ENCODE results near the gene PALD1.

The PALD1 gene

DNA sequence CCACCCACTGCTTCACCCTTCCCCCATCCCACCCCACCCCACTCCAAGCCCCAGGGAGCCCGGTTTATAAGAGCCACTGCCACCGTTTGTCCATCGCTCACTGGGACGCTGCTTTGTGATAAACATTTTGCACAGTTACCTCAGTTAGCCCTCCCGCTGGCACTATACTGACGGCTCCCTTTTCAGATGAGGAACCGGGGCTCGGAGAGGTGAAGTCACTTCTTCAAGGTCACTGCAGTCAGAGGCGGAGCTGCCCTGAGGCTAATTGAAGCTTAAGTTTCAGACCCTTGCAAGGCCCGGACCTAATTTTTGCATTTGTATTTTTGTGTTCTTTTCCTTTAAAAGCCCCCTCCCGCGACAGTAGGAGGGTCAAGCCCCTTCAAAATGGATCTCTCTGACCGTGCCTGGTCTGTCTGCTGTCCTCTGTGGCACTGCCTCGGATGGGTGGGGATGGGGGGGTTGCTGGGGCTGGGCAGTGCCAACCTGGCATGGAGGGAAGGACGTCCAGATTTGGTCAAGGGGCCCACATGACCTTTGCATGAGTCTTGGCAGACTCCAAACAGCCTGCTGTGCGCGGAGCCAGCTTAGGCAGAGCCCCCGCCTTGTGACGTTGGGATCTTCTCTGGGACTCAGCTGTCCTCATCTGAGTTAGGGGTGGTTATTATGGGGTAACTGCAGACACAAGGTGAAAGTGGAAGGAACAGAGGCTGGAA is 19.4 kb upstream of the PALD1 start:
- TF ChIP-seq, protein P1, sequence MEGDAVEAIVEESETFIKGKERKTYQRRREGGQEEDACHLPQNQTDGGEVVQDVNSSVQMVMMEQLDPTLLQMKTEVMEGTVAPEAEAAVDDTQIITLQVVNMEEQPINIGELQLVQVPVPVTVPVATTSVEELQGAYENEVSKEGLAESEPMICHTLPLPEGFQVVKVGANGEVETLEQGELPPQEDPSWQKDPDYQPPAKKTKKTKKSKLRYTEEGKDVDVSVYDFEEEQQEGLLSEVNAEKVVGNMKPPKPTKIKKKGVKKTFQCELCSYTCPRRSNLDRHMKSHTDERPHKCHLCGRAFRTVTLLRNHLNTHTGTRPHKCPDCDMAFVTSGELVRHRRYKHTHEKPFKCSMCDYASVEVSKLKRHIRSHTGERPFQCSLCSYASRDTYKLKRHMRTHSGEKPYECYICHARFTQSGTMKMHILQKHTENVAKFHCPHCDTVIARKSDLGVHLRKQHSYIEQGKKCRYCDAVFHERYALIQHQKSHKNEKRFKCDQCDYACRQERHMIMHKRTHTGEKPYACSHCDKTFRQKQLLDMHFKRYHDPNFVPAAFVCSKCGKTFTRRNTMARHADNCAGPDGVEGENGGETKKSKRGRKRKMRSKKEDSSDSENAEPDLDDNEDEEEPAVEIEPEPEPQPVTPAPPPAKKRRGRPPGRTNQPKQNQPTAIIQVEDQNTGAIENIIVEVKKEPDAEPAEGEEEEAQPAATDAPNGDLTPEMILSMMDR (conservative IDR thresholded peaks at IDR 0.05), result no peak
- TF ChIP-seq ZFX (IDR thresholded peaks at IDR 0.05), result no peak
- no peak overlapping the region for H3K27ac ChIP-seq

DNA sequence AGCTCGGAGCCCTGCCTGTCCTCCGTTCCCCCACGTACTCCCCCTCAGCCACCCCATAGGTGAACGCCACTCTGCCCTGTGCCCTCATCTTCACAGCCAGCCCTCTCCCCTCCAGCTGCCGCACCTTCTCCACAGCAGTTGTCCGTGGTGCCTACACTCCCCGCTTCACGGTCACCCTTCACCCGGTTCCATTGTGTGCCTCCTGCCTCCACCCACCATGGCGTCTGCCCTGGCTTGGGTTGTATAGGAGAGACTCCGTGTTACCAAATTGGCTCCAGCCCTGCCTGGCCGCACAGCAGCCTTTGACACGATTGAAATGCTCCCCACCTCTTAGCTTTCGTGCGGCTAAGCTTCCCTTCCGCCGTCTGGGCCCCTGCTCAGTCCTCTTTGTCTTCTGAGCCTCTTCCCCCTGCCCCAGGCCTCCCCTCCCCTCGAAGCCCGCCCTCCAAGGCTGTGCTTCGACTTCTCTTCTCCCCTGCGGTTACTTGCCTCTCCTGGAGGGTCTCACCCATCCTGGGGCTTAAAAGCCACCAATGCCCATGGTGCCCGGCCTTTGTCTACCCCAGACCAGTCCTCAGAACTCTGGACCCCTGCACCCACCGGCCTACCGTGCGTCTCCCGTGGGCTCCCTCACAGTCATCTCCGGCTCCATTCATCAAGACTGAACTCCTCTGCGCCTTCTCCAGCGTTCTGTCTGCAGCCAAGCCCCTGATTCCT is 18.6 kb upstream of the PALD1 start:
- TF ChIP-seq ZFX (IDR thresholded peaks at IDR 0.05), result no peak
- TF ChIP-seq, protein P1 (conservative IDR thresholded peaks at IDR 0.05), result no peak

DNA sequence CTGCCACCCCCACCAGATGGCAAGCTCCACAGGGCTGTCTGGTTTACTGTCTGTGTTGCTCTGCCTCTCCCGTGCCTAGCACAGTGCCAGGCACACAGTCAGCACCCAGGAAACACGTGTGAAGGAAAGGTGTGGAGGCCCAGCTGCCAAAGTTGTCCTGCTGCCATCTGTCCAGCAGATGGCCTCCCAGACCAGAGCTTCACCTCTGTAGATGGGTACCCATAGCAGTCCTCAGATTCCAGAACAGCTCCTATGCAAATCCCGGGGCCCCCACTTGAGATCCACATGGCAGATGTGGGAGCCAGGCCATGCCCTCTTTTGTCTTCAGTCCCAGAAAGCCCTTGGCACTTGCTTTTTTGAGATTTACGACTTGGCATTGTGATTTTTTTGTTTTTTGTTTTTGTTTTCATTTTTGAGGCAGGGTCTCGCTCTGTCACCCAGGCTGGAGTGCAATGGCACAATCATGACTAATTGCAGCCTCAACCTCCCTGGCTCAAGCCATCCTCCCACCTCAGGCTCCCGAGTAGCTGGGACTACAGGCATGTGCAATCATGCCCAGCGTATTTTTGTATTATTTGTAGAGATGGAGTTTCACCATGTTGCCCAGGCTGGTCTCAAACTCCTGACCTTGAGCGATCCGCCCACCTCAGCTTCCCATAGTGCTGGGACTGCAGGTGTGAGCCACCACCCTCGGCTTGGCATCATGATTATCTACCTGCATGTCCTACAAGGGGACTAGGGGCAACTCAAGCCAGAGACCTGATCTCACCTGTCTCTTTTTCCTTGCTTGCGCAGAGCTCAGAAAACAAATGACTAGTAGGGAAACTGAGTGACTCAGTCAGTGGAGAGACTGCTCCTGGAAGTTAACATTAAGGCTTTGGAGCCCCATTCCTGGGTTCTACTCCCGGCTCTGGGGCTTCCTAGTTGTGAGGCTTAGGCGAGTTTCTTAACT is 16.9 kb upstream of the PALD1 start:
- no peak overlapping the region for H3K27ac ChIP-seq

More for the DNA sequence above, 18.6 kb upstream of the PALD1 start:
- H3K27ac ChIP-seq, result no peak overlapping the region

DNA sequence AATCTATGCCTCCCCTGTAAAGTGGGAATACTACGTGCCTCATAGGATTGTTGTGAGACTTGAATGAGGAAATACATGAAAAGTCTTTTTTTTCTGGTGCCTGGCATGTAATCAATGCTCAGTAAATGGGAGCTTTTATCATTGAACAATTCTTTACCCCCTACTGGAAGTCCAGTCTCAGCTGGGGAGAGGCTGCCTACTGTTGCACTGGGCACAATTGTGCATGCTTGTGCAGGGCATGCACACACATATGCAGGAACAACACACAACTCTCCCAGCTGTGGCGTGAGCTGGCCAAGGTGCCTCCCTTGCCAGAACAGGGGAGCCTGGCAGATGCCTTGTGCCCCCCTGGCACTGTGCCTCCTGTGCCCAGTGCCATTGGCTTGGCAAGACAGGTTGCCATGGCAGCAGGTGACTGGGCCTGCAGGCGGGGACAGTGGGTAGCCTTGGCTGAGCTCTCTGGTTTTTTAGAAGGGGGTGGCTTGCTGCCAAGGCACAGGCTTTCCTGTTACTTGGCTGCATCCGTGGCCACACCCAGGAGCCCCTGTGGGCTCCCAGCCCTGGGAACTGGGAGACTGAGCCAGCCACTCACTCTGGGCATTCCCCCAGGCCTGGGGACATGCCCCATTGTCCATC is 16.1 kb upstream of the PALD1 start:
- no peak overlapping the region for H3K27ac ChIP-seq
- TF ChIP-seq, protein P1 (conservative IDR thresholded peaks at IDR 0.05), result no peak
- no peak for TF ChIP-seq ZFX (IDR thresholded peaks at IDR 0.05)

More for the DNA sequence above, 16.9 kb upstream of the PALD1 start:
- TF ChIP-seq, protein P1 (conservative IDR thresholded peaks at IDR 0.05), result peak; percentile 91
- TF ChIP-seq ZFX (IDR thresholded peaks at IDR 0.05), result no peak

DNA sequence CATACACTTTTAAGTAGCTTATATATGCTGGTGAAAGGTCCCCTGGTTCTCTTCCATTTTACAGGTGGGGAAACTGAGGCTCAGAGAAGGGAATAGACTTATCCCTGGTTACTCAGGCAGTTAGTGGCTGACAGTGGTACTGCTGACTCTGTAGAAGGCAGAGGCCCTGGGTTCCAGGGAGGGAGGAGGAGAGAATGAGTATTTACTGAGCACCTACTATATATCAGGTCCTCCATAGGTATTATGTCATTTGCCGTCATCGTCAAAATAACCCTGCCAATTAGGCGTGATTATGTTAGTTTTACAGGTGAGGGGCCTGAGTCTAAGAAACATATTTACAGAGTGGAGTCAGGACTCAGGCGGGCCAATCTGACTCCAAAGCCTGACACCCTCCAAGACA is 13.3 kb upstream of the PALD1 start:
- TF ChIP-seq ZFX (IDR thresholded peaks at IDR 0.05), result no peak
- TF ChIP-seq, protein P1 (conservative IDR thresholded peaks at IDR 0.05), result no peak

DNA sequence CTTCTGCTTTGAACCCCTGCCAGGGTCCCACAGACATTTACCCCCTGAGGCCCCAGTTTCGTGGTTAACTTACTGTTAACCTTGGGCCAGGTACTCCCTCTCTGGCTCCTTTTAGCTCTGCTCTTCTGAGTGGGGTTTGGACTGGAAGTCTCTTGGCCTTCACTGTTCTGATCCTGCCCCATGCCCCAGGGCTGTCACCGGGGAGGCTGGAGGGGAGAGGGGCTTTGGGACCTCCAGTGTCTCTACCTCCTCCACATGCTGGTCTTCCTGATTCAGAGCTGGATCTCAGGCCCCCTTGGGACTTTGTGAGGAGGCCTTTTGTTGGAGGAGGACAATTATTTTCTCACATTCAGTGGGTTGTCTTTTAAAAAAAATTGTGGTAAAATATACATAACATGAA is 12.7 kb upstream of the PALD1 start:
- TF ChIP-seq, protein P1 (conservative IDR thresholded peaks at IDR 0.05), result no peak
- TF ChIP-seq ZFX (IDR thresholded peaks at IDR 0.05), result no peak

More for the DNA sequence above, 13.3 kb upstream of the PALD1 start:
- H3K27ac ChIP-seq, result no peak overlapping the region

More for the DNA sequence above, 12.7 kb upstream of the PALD1 start:
- H3K27ac ChIP-seq, result no peak overlapping the region
